LoVo (cell line): Measurements from ENCODE around the gene ZNF146.
"Not testable (repeated sequence)": the region's sequence is repeated elsewhere in the genome, so short reads cannot be mapped to it uniquely, and the experiment has no call there.

Experiments
- DNase-seq: peaks from one replicate; pipeline ENCODE4 v3.0.0-alpha.2; 2016; ENCODE audit warnings: low spot score

Gene ZNF146

GRCh38 chr19:36236304-36236945 lies 21.5 kb downstream of the ZNF146 start:
- DNase-seq, result no peak

- no peak for DNase-seq
These were observed 22.0 kb downstream of the ZNF146 start for GRCh38 chr19:36236946-36237310.

GRCh38 chr19:36244066-36244465 lies 29.2 kb downstream of the ZNF146 start:
- no peak for DNase-seq

DNA sequence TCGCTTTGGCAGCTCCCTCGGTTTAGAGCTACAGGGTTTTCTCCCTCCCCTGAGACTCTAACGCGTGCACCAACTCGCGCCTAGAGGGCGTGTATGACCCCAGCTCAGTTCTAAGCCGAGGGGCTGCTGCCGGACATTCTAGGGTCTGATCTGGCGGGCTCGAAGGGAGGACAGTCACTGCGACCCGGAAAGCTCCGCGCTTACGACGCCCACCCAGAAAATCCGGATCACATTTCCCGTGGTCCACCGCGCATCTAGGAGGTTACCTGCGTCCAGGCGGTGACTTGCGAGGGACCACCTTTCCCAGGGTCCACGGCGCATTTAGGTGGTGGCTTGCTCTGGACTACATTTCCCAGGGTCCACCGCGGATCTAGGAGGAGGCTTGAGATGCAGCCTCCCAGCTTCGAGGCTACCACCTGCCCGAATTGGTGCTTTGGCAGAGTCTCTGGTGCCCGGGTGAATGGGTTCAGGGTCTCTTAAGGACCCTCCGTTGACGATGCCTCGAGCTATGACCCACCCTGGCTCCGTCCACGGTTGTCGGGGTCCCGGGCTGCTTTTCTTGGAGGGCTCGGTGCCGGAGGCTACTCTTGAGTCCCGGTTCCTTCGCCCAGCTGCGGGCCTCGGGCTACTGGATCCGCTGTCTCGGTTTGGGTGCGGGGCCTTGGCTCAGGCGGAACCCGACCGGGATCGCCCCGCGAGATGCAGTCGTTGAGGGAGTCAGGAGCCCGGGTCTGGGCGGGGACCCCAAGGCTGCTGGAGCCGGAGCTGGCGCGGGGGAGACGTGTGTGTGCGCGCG lies 30.5 kb downstream of the ZNF146 start:
- no peak for DNase-seq

DNA sequence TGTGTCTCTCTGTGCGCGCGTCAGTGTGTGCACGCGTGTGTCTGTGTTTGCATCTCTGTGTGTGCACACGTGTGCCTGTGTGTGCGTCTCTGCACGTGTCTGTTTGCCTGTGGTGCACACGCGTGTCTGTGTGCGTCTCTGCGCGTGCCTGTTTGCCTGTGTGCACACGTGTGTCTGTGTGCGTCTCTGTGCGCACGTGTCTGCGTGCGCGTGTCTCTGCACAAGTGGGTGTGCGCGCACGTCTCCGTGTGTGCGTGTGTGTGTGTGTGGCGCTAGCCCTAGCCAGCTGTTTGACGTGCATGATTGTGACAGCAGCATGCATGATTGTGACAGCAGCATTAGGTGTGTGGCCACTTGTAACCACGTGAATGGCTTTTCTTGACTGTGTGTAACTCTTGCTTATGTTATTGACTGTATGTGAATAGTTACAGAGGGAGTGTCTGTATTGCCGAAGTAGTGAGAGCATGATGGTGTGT lies 31.1 kb downstream of the ZNF146 start:
- DNase-seq, result no peak

- DNase-seq, result no peak
These were observed 37.1 kb downstream of the ZNF146 start for GRCh38 chr19:36252047-36252446.

DNA sequence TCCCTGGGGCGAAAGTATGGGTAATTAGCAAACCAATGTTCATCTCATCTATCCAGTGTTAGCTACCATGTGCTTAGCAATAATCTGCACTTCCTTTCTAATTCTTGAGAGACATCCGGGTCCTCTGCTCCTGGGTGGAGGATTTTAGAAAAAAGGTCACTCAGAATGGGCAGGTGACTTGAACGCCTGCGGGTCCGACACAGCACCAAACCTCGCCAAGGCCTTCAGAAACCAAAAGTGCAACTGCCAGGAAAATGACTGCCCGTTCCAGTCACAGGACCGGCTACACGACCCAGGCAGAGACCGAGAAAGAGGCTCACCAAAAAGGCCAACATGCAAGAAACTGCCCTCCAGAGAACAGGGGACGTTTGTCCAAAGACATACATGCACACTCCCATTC lies 39.9 kb downstream of the ZNF146 start:
- DNase-seq, result no peak

DNA sequence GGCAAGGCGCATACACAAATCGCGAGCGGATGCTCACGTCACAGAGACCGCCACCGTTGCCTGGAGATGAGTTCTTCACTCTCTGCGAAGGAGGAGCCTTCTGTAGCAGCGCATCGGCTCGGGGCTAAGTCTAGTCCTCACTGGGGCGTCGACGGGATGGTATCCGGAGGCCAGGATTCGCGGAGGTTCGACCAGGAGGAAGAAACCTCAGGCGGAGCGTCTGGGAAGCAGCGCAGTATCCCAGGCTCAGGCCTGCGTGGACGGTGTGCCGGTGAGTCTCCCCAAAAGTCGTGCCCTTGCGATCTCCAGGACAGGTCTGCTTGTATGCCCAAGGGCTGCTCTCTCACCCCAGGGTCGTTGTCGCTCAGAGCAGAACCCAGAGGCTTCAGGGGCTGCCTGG lies 40.4 kb downstream of the ZNF146 start:
- DNase-seq, result no peak

DNA sequence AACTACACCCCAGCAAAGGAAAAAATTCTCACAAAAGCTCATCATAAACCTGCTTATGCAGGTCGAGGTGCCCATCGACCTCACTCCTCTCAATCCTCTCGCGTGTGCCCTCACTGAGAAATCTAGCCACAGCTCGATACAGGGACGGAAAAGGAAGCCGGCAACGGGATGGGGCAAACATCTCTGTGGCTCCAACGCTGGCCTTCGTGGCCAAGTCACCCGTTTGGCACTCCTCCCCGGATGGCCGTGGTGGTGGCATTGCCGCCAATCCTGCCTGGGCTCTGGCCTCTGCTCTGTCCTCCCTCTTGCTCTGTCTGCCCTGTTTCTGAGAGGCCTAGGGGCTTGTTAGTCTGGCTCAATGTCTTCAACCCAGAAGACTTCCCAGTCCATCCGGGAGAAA lies 41.2 kb downstream of the ZNF146 start:
- DNase-seq, result no peak

DNA sequence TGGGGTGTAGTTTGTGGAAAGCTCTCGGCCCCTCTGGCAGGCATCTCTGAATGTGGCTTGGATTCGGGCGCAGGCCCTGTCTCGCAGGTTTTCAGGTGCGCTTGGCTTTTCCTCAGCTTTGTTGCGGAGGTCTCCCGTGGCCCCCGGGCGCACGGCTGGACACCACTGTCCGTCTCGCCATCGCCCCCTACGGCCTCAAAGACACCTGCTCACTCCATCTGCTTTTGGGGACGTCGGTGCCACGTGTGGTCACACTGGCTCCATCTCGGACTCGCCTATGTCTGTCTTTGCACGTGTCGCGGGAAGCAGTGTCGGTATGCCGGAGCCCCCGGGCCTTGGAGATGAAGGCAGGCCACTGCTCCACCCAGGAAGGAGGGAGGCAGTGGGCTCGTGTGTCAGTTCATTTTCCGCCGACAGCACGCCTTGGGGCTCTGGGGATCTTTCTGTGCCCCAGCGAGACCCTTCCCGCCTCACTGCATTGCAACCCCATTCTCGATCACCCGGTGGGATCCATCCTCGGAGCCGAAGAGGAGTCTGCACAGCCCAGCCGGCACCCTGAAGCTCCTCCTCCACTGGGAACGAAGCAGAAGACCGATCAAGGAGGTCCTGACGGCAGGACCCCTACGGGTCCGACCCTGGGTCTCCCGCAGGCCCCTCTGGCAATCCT lies 42.1 kb downstream of the ZNF146 start:
- no peak for DNase-seq

GRCh38 chr19:36257520-36257876 lies 42.6 kb downstream of the ZNF146 start:
- DNase-seq, result no peak

DNA sequence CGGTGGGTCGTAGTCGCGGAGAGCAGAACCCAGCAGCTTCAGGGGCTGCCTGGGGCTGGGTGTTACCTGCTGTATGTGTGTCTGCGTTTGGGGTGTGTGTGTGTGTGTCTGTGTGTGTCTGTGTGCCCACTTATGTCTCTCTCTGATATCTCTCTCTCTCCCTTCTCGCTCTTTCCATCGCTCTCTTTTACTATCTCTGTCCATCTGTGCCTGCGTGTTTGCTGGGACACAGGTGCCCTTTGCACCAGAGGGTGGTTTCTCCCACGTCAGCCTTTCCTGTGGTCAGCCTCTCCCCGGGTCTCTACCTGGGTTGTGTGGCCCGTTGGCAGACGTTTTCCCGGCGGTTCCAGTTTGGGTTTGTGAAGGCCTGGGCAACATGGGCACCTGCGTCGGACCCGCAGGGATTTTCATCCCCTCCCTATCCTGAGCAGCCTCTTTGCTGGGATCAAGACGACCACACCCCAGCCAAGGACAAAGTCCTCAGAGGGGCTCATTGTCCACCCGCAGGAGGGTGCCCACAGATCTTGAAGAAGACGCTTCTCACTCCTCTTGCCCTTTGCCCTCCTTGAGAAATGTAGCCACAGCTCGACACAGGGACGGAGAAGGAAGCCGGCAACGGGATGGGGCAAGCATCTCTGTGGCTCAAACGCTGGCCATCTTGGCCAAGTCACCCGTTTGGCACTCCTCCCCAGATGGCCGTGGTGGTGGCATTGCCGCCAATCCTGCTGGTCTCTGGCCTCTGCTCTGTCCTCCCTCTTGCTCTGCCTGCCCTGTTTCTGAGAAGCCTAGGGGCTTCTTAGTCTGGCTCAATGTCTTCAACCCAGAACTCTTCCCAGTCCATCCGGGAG lies 43.3 kb downstream of the ZNF146 start:
- no peak for DNase-seq

GRCh38 chr19:36259211-36259610 lies 44.3 kb downstream of the ZNF146 start:
- no peak for DNase-seq

DNA sequence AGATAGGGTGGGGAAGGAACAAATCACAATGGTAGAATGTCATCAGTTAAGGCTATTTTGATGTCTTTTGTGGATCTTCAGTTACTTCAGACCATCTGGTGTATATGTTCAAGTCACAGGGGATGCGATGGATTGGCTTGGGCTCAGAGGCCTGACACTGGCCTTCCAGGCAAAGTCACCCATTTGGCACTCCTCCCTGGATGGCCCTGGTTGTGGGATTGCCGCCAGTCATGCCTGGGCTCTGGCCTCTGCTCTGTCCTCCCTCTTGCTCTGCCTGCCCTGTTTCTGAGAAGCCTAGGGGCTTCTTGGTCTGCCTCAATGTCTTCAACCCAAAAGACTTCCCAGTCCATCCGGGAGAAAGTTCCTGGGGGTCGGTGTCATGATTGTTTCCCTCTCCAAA lies 50.2 kb downstream of the ZNF146 start:
- no peak for DNase-seq

DNA sequence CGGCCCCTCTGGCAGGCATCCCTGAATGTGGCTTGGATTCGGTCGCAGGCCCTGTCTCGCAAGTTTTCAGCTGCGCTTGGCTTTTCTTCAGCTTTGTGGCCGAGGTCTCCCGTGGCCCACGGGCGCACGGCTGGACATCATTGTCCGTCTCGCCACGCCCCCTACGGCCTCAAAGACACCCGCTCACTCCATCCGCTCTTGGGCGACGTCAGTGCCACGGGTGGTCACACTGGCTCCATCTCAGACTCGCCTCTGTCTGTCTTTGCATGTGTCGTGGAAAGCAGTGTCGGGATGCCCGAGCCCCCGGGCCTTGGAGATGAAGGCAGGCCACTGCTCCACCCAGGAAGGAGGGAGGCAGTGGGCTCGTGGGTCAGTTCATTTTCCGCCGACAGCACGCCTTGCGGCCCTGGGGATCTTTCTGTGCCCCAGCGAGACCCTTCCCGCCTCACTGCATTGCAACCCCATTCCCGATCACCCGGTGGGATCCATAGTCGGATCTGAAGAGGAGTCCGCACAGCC lies 51.0 kb downstream of the ZNF146 start:
- DNase-seq, result no peak

GRCh38 chr19:36266375-36266961 lies 51.6 kb downstream of the ZNF146 start:
- no peak for DNase-seq

DNA sequence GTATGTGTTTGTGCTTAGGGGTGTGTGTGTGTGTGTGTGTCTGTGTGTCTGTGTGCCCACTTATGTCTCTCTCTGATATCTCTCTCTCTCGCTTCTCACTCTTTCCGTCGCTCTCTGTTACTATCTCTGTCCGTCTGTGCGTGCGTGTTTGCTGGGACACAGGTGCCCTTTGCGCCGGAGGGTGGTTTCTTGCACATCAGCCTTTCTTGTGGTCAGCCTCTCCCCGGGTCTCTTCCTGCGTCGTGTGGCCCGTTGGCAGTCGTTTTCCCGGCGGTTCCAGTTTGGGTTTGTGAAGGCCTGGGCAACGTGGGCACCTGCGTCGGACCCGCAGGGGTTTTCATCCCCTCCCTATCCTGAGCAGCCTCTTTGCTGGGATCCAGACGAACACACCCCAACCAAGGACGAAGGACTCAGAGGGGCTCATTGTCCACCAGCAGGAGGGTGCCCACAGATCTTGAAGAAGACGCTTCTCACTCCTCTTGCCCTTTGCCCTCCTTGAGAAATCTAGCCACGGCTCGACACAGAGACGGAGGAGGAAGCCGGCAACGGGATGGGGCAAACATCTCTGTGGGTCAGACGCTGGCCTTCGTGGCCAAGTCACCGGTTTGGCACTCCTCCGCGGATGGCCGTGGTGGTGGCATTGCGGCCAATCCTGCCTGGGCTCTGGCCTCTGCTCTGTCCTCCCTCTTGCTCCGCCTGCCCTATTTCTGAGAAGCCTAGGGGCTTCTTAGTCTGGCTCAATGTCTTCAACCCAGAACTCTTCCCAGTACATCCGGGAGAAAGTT lies 52.3 kb downstream of the ZNF146 start:
- no peak for DNase-seq

- not testable (repeated sequence) for DNase-seq
These were observed 53.2 kb downstream of the ZNF146 start for GRCh38 chr19:36268081-36268480.

- DNase-seq, result not testable (repeated sequence)
These were observed 53.7 kb downstream of the ZNF146 start for GRCh38 chr19:36268591-36268990.

GRCh38 chr19:36269295-36269694 lies 54.4 kb downstream of the ZNF146 start:
- not testable (repeated sequence) for DNase-seq
